Measurements from ENCODE around the gene SLC5A2.

The SLC5A2 gene

DNA sequence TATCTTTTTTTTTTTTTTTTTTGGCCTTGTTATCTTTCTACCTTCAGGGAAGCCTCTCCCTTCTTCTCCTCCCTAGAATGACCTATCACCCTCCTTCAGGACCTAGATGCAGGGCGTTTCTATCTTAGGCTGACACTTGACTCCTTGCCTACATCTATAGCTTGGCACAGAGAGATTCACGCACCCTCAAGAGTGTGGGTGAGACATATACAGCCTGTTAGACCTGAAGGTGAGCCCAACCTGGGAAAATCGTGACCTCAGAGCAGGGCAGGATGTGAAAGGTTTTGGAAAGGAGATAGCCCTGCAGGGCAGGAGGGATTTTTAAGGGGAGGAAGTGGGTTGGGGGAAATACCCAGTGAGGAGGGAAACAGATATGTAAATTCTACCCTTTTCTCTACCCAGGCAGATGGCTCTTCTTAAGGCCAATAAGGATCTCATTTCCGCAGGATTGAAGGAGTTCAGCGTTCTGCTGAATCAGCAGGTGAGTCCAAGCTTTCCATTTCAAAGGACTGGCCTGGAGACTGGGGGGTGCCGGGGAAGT lies 44.9 kb downstream of the SLC5A2 start, which contains the start of gene AHSP:
TSS of gene AHSP (plus strand) at position 167 of the 541 bp plus-strand sequence. CDS start at position 407, 240 bp downstream.
- H3K4me3 ChIP-seq (ENCODE audit: low read depth, low read length), result no peak within 1 kb of the TSS
- TF ChIP-seq, protein P1, sequence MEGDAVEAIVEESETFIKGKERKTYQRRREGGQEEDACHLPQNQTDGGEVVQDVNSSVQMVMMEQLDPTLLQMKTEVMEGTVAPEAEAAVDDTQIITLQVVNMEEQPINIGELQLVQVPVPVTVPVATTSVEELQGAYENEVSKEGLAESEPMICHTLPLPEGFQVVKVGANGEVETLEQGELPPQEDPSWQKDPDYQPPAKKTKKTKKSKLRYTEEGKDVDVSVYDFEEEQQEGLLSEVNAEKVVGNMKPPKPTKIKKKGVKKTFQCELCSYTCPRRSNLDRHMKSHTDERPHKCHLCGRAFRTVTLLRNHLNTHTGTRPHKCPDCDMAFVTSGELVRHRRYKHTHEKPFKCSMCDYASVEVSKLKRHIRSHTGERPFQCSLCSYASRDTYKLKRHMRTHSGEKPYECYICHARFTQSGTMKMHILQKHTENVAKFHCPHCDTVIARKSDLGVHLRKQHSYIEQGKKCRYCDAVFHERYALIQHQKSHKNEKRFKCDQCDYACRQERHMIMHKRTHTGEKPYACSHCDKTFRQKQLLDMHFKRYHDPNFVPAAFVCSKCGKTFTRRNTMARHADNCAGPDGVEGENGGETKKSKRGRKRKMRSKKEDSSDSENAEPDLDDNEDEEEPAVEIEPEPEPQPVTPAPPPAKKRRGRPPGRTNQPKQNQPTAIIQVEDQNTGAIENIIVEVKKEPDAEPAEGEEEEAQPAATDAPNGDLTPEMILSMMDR (IDR thresholded peaks at IDR 0.05; ENCODE audit: control insufficient read depth, extremely low read depth, insufficient read depth), result no peak
- DNase-seq (ENCODE audit: low read depth), result no peak

GRCh38 chr16:31528523-31529107 lies 45.7 kb downstream of the SLC5A2 start:
- TF ChIP-seq, protein P1 (IDR thresholded peaks at IDR 0.05; ENCODE audit: control insufficient read depth, extremely low read depth, insufficient read depth), result no peak
- no peak for DNase-seq (ENCODE audit: low read depth)
- no peak overlapping the region for H3K4me3 ChIP-seq (ENCODE audit: low read depth, low read length)

DNA sequence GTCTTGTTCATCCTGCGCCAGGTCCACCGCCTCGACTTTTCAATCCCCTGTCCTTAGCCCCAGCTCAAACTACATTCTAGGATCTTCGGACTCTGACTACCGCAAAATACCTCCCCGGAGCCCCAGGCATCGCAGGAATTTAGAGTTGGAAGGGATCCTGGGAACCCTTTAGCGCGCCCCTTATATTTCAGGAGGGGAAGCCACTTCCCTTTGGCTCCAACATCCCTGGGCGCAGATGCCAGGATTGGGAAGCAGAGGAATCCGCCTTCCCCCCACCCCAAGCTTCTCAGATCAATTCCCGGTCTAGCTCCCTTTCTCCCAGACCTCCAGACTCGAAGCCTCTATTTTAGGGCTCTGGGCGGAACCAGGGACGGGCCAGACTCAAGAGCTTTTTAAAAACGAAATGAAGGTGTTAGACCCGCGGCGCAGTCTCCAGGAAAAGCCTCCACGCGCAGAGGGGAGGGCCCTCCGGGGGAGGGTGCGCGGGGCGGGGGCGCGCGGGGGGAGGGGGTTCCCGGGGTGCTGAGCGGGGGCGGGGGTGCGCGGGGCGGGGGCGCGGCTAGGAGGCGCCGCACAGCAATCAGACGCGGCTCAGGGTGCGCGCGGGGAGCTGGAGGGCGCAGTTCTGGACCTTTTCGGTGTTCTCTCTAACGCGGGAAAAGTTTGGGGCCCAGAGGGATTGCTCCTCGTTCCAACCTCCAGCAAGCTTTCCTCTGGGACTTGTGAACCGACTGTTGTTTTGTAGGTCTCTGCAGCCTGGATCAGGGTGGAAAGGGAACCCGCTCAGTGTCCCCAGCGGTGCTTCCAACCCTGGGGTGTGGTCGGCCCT lies 46.4 kb downstream of the SLC5A2 start:
- TF ChIP-seq, protein P1 (IDR thresholded peaks at IDR 0.05; ENCODE audit: control insufficient read depth, extremely low read depth, insufficient read depth), result no peak
- DNase-seq (ENCODE audit: low read depth), result no peak
- H3K4me3 ChIP-seq (ENCODE audit: low read depth, low read length), result no peak overlapping the region

- H3K4me3 ChIP-seq (ENCODE audit: low read depth, low read length), result no peak overlapping the region
- TF ChIP-seq, protein P1 (IDR thresholded peaks at IDR 0.05; ENCODE audit: control insufficient read depth, extremely low read depth, insufficient read depth), result no peak
- no peak for DNase-seq (ENCODE audit: low read depth)
Measured at GRCh38 chr16:31529937-31530312, 47.0 kb downstream of the SLC5A2 start.

DNA sequence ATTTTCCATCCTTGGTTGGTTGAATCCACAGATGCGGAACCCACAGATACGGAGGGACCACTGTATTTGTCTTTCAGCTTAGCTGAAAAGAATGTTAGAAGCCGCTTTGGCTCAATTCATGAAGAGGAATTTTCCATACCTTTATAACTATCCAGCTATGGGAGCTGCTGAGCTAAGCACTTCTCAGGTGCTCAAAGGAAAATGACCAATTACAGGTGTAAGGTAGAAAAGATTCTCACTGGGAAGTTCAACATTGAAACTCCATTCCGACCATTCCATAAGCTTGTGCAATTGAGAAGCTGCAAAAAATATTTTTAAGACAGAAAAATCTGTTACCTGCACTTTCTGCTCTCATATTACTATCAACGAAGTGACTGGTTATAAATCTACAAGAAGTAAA lies 47.5 kb downstream of the SLC5A2 start:
- TF ChIP-seq, protein P1 (IDR thresholded peaks at IDR 0.05; ENCODE audit: control insufficient read depth, extremely low read depth, insufficient read depth), result no peak
- no peak overlapping the region for H3K4me3 ChIP-seq (ENCODE audit: low read depth, low read length)

GRCh38 chr16:31531096-31531495 lies 48.2 kb downstream of the SLC5A2 start:
- H3K4me3 ChIP-seq (ENCODE audit: low read depth, low read length), result no peak overlapping the region
- DNase-seq (ENCODE audit: low read depth), result no peak
- TF ChIP-seq, protein P1 (IDR thresholded peaks at IDR 0.05; ENCODE audit: control insufficient read depth, extremely low read depth, insufficient read depth), result no peak

More for the DNA sequence above, 47.5 kb downstream of the SLC5A2 start:
- no peak for DNase-seq (ENCODE audit: low read depth)

All from LNCaP clone FGC (cell line).